SJCRH30 (cell line): ENCODE data around the gene NDUFV3. TPM values are rescaled to one million over a fixed set of nuclear protein-coding genes. Genes with fewer than 3 reads are reported as not detected.
"Not testable (repeated sequence)": the region's sequence is repeated elsewhere in the genome, so short reads cannot be mapped to it uniquely, and the experiment has no call there.

Source experiments
- DNase-seq, 2 experiments: peaks; one replicate each; pipeline ENCODE4 v3.0.0-alpha.2; 2015 to 2020
- H3K27ac ChIP-seq: fragments of 250-450 bp; sonication (Bioruptor Pico); 2 replicates; pipeline ENCODE4 v1.5.1; 2020; ENCODE audit warnings: mild to moderate bottlenecking, moderate library complexity
- H3K27me3 ChIP-seq: fragments of 250-450 bp; sonication (Bioruptor Pico); 2 replicates; pipeline ENCODE4 v1.5.1; 2020; ENCODE audit warnings: mild to moderate bottlenecking, moderate library complexity
- H3K36me3 ChIP-seq: fragments of 250-450 bp; sonication (Bioruptor Pico); 2 replicates; pipeline ENCODE4 v1.5.1; 2020; ENCODE audit warnings: mild to moderate bottlenecking, moderate library complexity
- H3K4me1 ChIP-seq: fragments of 250-450 bp; sonication (Bioruptor Pico); 2 replicates; pipeline ENCODE4 v1.5.1; 2020; ENCODE audit warnings: mild to moderate bottlenecking, moderate library complexity
- H3K4me3 ChIP-seq: fragments of 250-450 bp; sonication (Bioruptor Pico); 2 replicates; pipeline ENCODE4 v1.5.1; 2020; ENCODE audit warnings: mild to moderate bottlenecking, moderate library complexity
- H3K9me3 ChIP-seq: fragments of 250-450 bp; sonication (Bioruptor Pico); replicated peaks from 2 replicates; pipeline ENCODE4 v1.5.1; 2020; ENCODE audit warnings: mild to moderate bottlenecking, moderate library complexity
- total RNA-seq: library from RNA; depleted of rRNA; stranded (reverse); fragments of >200 nt; shearing (Covaris generic); gene quantifications from 2 replicates; pipeline ENCODE4 v1.2.3, GENCODE V29; 2014; rRNA removed

The NDUFV3 gene
- total RNA-seq, 1 experiment from 2014 or later, result 27.8 TPM

GRCh38 chr21:42958122-42958521, 65.0 kb downstream of the NDUFV3 start:
- H3K4me1 ChIP-seq, H3K4me3 ChIP-seq, H3K27me3 ChIP-seq, DNase-seq, H3K36me3 ChIP-seq, H3K27ac ChIP-seq, H3K9me3 ChIP-seq: not testable (repeated sequence)

DNA sequence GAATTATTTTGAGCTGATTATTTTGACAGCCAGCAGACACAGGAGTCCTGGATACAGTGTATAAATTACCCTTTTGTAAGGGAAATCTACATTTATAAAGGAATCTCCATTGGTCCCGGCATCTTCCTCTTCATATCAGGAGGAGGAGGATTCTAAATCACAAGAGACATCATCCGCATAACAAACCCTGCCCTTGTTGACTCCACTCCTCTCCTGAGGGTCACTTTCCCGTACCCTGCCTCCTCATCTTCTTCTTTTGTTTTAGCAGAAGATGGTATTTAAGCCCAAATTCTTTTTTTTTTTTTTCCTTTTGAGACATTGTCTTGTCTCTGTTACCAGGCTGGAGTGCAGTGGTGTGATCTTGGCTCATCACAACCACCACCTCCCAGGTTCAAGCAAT, 66.6 kb downstream of the NDUFV3 start:
- Histone ChIP-seq H3K4me3 (no peak overlapping the region), H3K36me3 (no peaks in the 10 kb centered on the region), H3K27me3 (no peaks in the 10 kb centered on the region), H3K9me3 (no peaks in the 10 kb centered on the region), H3K27ac (no peak overlapping the region), H3K4me1 (no peaks in the 10 kb centered on the region)
- DNase-seq, result no peak

DNA sequence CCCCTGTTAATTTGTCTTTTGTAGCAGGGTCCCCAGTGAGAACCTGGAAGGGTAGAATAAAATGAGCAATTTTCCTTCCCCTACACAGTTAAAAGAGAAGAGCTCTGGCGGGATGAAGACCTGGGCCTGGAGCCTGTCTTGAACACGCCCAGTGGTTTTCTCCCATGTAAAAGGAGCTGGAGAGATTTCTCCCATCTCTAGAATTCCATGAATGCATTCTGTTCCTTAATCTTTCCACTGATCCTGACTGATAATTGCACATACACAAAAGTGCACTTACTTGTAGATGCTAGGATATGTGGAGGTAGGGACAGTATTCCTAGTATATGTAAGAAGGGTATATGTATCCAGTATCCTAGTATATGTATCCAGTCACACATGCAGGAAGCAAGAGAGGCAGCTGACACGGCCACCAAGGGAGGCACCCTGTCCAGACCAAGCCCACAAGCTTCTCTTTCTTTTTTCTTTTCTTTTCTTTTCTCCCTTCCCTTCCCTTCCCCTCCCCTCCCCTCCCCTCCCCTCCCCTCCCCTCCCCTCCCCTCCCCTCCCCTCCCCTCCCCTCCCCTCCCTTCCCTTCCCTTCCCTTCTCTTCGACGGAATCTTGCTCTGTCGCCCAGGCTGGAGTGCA, 69.4 kb downstream of the NDUFV3 start:
- Histone ChIP-seq H3K4me3 (no peak overlapping the region), H3K4me1 (no peaks in the 10 kb centered on the region), H3K27ac (no peak overlapping the region), H3K9me3 (no peaks in the 10 kb centered on the region), H3K27me3 (no peaks in the 10 kb centered on the region), H3K36me3 (no peaks in the 10 kb centered on the region)
- DNase-seq, result no peak

Other genes with a start within 250 kb of the NDUFV3 start
- 14.8 and 14.9 TPM in 2 replicates for gene PDE9A, start 239.7 kb upstream of the NDUFV3 start, total RNA-seq
- 21.8 and 25.7 TPM in 2 replicates for gene WDR4, start 13.8 kb upstream of the NDUFV3 start, total RNA-seq
- not detected in 2 replicates for gene ERVH48-1, start 32.3 kb downstream of the NDUFV3 start, total RNA-seq
- gene PKNOX1, start 81.3 kb downstream of the NDUFV3 start, total RNA-seq, result 37.1 and 41.6 TPM in 2 replicates
- 7.4 and 10.2 TPM in 2 replicates for gene CBS, start 182.5 kb downstream of the NDUFV3 start, total RNA-seq
- 79.5 and 84.7 TPM in 2 replicates for gene U2AF1, start 214.3 kb downstream of the NDUFV3 start, total RNA-seq